Right atrium auricular region (tissue), 2 donors: ENCODE results near the gene ZNF385A. TPM values are rescaled to one million over a fixed set of nuclear protein-coding genes. Genes with fewer than 3 reads are reported as not detected.

Experiments used
- DNase-seq: peaks from one replicate; pipeline ENCODE4 v3.0.0-alpha.2; 2019; ENCODE audit warnings: low spot score
- H3K27ac ChIP-seq, 2 donors: fragments of 200-600 bp; sonication (generic); 1 replicate in 1 of 2; 2 replicates in 1 of 2; pipeline ENCODE4 v1.5.1; 2016 to 2019
- H3K27me3 ChIP-seq, 2 donors: fragments of 200-600 bp; sonication (generic); one replicate each; pipeline versions ENCODE4 v1.5.1 to v1.6.0; 2017 to 2019
- H3K36me3 ChIP-seq: fragments of 200-600 bp; sonication (generic); one replicate; pipeline ENCODE4 v1.5.1; 2016
- H3K4me1 ChIP-seq, 2 donors: fragments of 200-600 bp; sonication (generic); one replicate each; pipeline versions ENCODE4 v1.5.1 to v1.6.0; 2017 to 2019
- H3K4me3 ChIP-seq, 2 donors: fragments of 200-600 bp; sonication (generic); 1 replicate in 1 of 2; 2 replicates in 1 of 2; pipeline ENCODE4 v1.5.1; 2017 to 2019; ENCODE audit warnings: mild to moderate bottlenecking in 1 of 2, moderate library complexity in 1 of 2
- H3K9me3 ChIP-seq, 2 donors: fragments of 200-600 bp; sonication (generic); one replicate each; pipeline ENCODE4 v1.5.1; 2019
- total RNA-seq, 2 donors: library from RNA; depleted of rRNA; stranded (reverse); fragments of >200 nt; gene quantifications; one replicate each; pipeline ENCODE4 v1.1.0, GENCODE V29; 2016
- TF ChIP-seq, protein P1 (sequence below), 2 donors: fragments of 200-600 bp; sonication (generic); IDR thresholded peaks; one replicate each; pipeline ENCODE4 v1.5.1; 2019; ENCODE audit warnings: antibody characterized with exemption in 2 of 2

ZNF385A gene
- total RNA-seq, 2 donors from 2014 or later, result 6.7 to 12.7 TPM

DNA sequence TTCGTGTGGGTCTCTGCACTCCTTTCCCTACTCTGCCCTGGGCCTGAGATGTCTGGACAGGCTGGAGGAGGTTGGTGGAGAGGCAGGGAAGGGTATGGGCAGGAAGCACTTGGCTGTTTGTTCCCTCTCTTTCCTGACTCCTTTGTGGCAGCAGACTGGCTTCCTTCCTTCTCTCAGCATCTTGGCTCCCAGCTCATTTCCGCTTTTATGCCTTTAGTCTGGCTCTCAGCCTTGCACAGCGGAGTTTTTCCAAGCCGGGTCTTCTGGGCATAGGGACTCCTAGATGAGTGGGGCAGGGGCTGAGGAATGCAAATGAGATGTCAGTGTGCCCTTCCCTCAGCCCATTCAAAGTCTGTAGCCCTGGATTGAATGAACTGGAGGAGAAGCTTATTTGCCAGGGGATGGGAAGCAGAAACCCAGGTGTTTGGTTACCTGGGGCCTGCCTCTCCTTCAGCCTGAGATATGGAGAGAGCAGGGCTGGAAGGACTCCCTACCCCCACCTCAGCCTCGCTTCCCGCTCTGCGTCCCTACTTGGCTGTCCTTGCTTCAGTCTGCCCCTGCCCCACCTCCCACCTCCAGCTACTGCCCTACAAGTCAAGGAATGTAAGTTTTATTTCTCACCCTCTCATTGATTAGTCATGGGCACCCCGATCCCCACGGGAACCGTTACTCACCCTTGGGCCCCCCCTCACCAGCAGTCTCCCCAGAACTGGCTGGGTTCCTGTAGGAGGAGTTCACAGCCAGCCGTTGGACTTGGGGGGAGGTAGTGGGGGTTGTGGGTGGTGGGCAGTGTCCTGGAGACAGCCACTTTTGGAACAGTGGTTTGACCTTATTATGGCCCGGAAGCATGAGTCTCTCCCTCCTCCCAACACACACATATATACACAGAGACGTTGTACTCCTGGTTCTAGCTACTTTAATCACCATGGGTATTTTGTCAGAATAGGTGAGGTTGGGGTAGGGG is 43.8 kb upstream of the ZNF385A start:
- Histone ChIP-seq H3K9me3 (no peaks in the 10 kb centered on the region), H3K4me1 (peaks cover 0 to 95% of the 10 kb centered on the region in 2 donors), H3K27me3 (no peaks in the 10 kb centered on the region), H3K36me3 (no peaks in the 10 kb centered on the region), H3K27ac (peak overlapping the region; percentile 38 to 47), H3K4me3 (no peak overlapping the region)
- TF ChIP-seq, protein P1, sequence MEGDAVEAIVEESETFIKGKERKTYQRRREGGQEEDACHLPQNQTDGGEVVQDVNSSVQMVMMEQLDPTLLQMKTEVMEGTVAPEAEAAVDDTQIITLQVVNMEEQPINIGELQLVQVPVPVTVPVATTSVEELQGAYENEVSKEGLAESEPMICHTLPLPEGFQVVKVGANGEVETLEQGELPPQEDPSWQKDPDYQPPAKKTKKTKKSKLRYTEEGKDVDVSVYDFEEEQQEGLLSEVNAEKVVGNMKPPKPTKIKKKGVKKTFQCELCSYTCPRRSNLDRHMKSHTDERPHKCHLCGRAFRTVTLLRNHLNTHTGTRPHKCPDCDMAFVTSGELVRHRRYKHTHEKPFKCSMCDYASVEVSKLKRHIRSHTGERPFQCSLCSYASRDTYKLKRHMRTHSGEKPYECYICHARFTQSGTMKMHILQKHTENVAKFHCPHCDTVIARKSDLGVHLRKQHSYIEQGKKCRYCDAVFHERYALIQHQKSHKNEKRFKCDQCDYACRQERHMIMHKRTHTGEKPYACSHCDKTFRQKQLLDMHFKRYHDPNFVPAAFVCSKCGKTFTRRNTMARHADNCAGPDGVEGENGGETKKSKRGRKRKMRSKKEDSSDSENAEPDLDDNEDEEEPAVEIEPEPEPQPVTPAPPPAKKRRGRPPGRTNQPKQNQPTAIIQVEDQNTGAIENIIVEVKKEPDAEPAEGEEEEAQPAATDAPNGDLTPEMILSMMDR (IDR thresholded peaks at IDR 0.05), result no peak
- DNase-seq, result no peak

DNA sequence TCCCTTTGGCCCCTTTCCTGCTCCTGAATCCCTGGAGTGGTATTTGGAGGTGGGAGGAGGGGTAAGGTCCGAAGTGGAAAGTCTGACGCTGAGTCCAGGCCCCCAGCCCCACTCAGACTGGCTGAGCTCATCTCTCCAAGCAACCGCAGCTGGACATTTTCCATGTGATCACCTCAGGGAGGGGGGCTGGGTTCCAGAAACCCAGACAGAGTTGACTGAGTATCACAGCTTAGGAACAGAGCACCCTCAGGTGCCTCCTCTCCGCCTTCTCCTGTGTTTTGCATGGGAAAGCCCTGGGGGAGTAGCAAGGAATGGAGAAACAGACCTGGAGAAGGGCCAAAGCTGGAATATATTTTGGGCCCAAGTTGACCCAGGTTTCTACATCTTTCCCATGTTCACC is 42.6 kb upstream of the ZNF385A start:
- H3K27ac ChIP-seq, result peak overlapping the region in 1 of 2 donors; percentile 6
- no peak for DNase-seq
- H3K27me3 ChIP-seq, result no peaks in the 10 kb centered on the region
- no peaks in the 10 kb centered on the region for H3K36me3 ChIP-seq
- H3K4me3 ChIP-seq, result no peak overlapping the region
- H3K9me3 ChIP-seq, result no peaks in the 10 kb centered on the region
- TF ChIP-seq, protein P1 (IDR thresholded peaks at IDR 0.05), result no peak
- peaks cover 0 to 94% of the 10 kb centered on the region in 2 donors for H3K4me1 ChIP-seq

DNA sequence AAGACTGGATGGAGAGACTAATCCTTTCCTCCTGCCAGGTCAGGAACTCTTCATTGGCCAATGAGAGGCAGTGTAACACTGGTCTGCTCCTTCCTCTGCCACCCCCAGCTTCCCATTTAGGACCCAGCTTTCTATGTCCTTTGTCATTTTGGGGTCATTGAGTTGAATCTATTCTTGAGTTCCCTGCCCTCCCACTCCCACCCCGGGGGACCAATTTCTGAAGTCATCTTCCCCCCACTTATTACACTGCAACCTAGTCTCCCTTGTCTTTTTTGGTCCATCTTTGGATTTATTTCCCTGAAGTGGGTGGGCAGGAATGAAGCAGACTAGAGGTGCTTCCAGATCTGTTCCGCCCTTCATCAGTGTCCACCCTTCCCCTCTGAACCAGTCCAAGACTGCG is 42.2 kb upstream of the ZNF385A start:
- Histone ChIP-seq H3K9me3 (no peaks in the 10 kb centered on the region), H3K27me3 (no peaks in the 10 kb centered on the region), H3K4me3 (no peak overlapping the region), H3K4me1 (peaks cover 0 to 94% of the 10 kb centered on the region in 2 donors), H3K36me3 (no peaks in the 10 kb centered on the region), H3K27ac (peak overlapping the region in 1 of 2 donors; percentile 6)
- DNase-seq, result no peak
- TF ChIP-seq, protein P1 (IDR thresholded peaks at IDR 0.05), result no peak

DNA sequence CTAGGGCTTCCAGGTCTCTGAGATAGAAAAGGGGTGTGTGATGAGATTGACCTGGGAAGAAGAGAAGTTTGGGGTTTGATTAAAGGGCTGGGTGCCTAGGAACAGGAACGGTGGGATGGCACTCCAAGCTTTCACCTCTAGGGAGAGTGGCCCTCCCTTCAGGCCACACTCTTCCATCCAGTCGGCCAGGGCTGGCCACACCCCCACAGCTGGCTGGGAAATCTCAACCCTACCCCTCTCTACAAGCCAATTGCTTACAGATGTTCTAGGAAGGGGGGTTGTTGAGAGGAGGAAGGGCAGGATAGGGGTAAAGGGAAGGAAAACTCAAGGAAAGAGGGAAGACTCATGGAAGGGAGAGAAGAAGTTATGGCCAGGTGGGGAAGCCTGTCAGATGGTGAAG is 41.2 kb upstream of the ZNF385A start:
- Histone ChIP-seq H3K27me3 (no peaks in the 10 kb centered on the region), H3K27ac (no peak overlapping the region), H3K9me3 (no peaks in the 10 kb centered on the region), H3K36me3 (no peaks in the 10 kb centered on the region), H3K4me3 (no peak overlapping the region), H3K4me1 (peaks cover 0 to 96% of the 10 kb centered on the region in 2 donors)
- TF ChIP-seq, protein P1 (IDR thresholded peaks at IDR 0.05), result no peak
- DNase-seq, result no peak

DNA sequence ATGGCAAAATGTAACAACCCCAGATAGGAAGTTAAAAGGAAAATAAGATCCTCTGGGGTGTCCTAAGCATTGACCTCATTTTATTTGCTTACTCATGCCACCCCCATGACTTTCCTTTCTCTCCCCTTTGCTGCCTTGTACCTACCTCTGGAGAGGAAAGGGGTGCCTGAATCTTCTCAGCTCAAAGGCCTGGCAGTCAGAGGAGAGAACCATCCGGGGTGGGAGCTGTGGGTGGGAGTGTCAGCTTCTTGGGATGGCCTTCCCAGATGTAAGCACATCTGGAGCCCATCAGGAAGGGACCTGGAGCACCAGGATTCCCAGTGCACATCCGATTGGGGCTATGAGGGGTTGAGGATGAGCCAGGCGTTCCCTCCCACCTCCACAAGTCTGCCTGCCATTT is 39.7 kb upstream of the ZNF385A start:
- Histone ChIP-seq H3K9me3 (no peaks in the 10 kb centered on the region), H3K4me3 (no peak overlapping the region), H3K4me1 (peaks cover 0 to 95% of the 10 kb centered on the region in 2 donors), H3K27me3 (no peaks in the 10 kb centered on the region), H3K36me3 (no peaks in the 10 kb centered on the region), H3K27ac (peak overlapping the region in 1 of 2 donors; percentile 2)
- TF ChIP-seq, protein P1 (IDR thresholded peaks at IDR 0.05), result no peak
- no peak for DNase-seq
